ENCODE measurements around the gene TRMT44.

GRCh38 chr4:8505229-8505628, 64.7 kb downstream of the TRMT44 start:
- TF ChIP-seq CTCF (IDR thresholded peaks at IDR 0.05): no peak
- TF ChIP-seq POLR2A (IDR thresholded peaks at IDR 0.05): no peak
